IMR-90 (cell line): Measurements from ENCODE around the gene TREH. TPM values are rescaled to one million over a fixed set of nuclear protein-coding genes. Genes with fewer than 3 reads are reported as not detected.

Source experiments
- ATAC-seq: fragments of 200-7000 bp; cut with Tn5 transposase; 2 replicates; pipeline ENCODE4 v1.9.1; 2020; ENCODE audit warnings: low read depth, mild to moderate bottlenecking, moderate library complexity
- BruUV-seq: library from RNA; stranded (reverse); fragments of 400-500 nt; replicated peaks from 2 replicates; lab custom pipeline; 2021; lab: Mats Ljungman, UMichigan
- CTCF ChIA-PET: fragments of 300-600 bp; formaldehyde crosslinking; extraction: SDS; loops from one replicate; lab custom pipeline; 2021; ENCODE audit warnings: antibody characterized with exemption; lab: Yijun Ruan, JAX
- POLR2A ChIA-PET: fragments of 300-600 bp; sonication (Branson Sonifier 250); formaldehyde crosslinking; loops from one replicate; lab custom pipeline; 2022; ENCODE audit warnings: antibody characterized with exemption; ENCODE audit not compliant: unreplicated experiment; lab: Charles Lee
- DNase-seq: peaks from one replicate; pipeline ENCODE4 v3.0.0; 2013
- H2AFZ ChIP-seq: replicated peaks from 2 replicates; pipeline ENCODE3; 2013; ENCODE audit warnings: low read length, mild to moderate bottlenecking; ENCODE audit not compliant: poor library complexity
- H2AK5ac ChIP-seq: 2 replicates; pipeline ENCODE4 v1.6.1; 2013; ENCODE audit warnings: low read depth, low read length, inconsistent platforms
- H2AK9ac ChIP-seq: replicated peaks from 2 replicates; pipeline ENCODE3; 2013; ENCODE audit warnings: mild to moderate bottlenecking, low read depth, low read length, moderate library complexity; ENCODE audit not compliant: poor library complexity
- H2BK120ac ChIP-seq: 2 replicates; pipeline ENCODE4 v1.6.1; 2013; ENCODE audit warnings: low read depth, low read length, inconsistent platforms
- H2BK15ac ChIP-seq: 3 replicates; pipeline ENCODE4 v1.6.1; 2013; ENCODE audit warnings: low read depth, low read length, inconsistent platforms
- H2BK20ac ChIP-seq: 2 replicates; pipeline ENCODE4 v1.6.1; 2013; ENCODE audit warnings: low read depth, mild to moderate bottlenecking, inconsistent platforms, low read length, moderate library complexity
- H2BK5ac ChIP-seq: 2 replicates; pipeline ENCODE4 v1.6.1; 2013; ENCODE audit warnings: mild to moderate bottlenecking, low read depth, low read length, inconsistent platforms; ENCODE audit not compliant: poor library complexity, severe bottlenecking
- H3K14ac ChIP-seq: replicated peaks from 2 replicates; pipeline ENCODE4 v1.6.1; 2013; ENCODE audit warnings: low read depth, low read length, inconsistent platforms
- H3K18ac ChIP-seq: 2 replicates; pipeline ENCODE4 v1.6.1; 2013; ENCODE audit warnings: low read depth, low read length, control low read depth
- H3K23ac ChIP-seq: 2 replicates; pipeline ENCODE4 v1.6.1; 2013; ENCODE audit warnings: low read depth, low read length, inconsistent platforms
- H3K27ac ChIP-seq: 2 replicates; pipeline ENCODE4 v1.5.1; 2013; ENCODE audit warnings: mild to moderate bottlenecking, control low read depth, low read length; ENCODE audit not compliant: insufficient read depth
- H3K27me3 ChIP-seq: 2 replicates; pipeline ENCODE4 v1.6.1; 2013; ENCODE audit warnings: low read length; ENCODE audit not compliant: control insufficient read depth, insufficient read depth
- H3K36me3 ChIP-seq: 2 replicates; pipeline ENCODE4 v1.6.1; 2013; ENCODE audit warnings: low read length, mixed read lengths; ENCODE audit not compliant: control insufficient read depth, insufficient read depth
- H3K4ac ChIP-seq: 2 replicates; pipeline ENCODE4 v1.6.1; 2013; ENCODE audit warnings: low read depth, low read length, inconsistent platforms
- H3K4me1 ChIP-seq: 2 replicates; pipeline ENCODE4 v1.6.1; 2013; ENCODE audit warnings: low read length, mixed read lengths; ENCODE audit not compliant: control insufficient read depth, insufficient read depth
- H3K4me2 ChIP-seq: 2 replicates; pipeline ENCODE4 v1.6.1; 2013; ENCODE audit warnings: low read depth, mild to moderate bottlenecking, control low read depth, low read length, moderate library complexity
- H3K4me3 ChIP-seq: 2 replicates; pipeline ENCODE4 v1.5.1; 2013; ENCODE audit warnings: low read depth, mild to moderate bottlenecking, control low read depth, low read length, moderate library complexity; ENCODE audit not compliant: insufficient read depth
- H3K56ac ChIP-seq: 2 replicates; pipeline ENCODE4 v1.6.1; 2013; ENCODE audit warnings: low read length, inconsistent platforms; ENCODE audit not compliant: insufficient read depth; ENCODE audit errors: extremely low read depth
- H3K79me1 ChIP-seq, 2 experiments: 2 replicates each; pipeline ENCODE4 v1.6.1; 2013; ENCODE audit warnings: low read length in 2 of 2, inconsistent platforms in 1 of 2, low read depth in 1 of 2
- H3K9ac ChIP-seq: 2 replicates; pipeline ENCODE4 v1.6.1; 2013; ENCODE audit warnings: low read depth, low read length, control low read depth
- H3K9me1 ChIP-seq: 2 replicates; pipeline ENCODE4 v1.6.1; 2013; ENCODE audit warnings: low read length, inconsistent platforms; ENCODE audit not compliant: insufficient read depth
- H3K9me3 ChIP-seq: 2 replicates; pipeline ENCODE4 v1.6.1; 2013; ENCODE audit warnings: low read length; ENCODE audit not compliant: control insufficient read depth, insufficient read depth
- H4K20me1 ChIP-seq: 2 replicates; pipeline ENCODE4 v1.6.1; 2013; ENCODE audit warnings: low read length, inconsistent platforms; ENCODE audit not compliant: insufficient read depth
- H4K5ac ChIP-seq: 2 replicates; pipeline ENCODE4 v1.6.1; 2013; ENCODE audit warnings: mild to moderate bottlenecking, low read depth, low read length, control low read depth
- H4K8ac ChIP-seq, 2 experiments: 2 replicates each; pipeline ENCODE4 v1.6.1; 2013; ENCODE audit warnings: low read depth in 2 of 2, low read length in 2 of 2, control low read depth in 1 of 2, inconsistent platforms in 1 of 2
- H4K91ac ChIP-seq: 2 replicates; pipeline ENCODE4 v1.6.1; 2013; ENCODE audit warnings: low read depth, low read length, inconsistent platforms; ENCODE audit not compliant: insufficient read depth
- BHLHE40 ChIP-seq: fragments of 150-350 bp; IDR thresholded peaks from 2 replicates; pipeline ENCODE4 v1.6.1; 2016; ENCODE audit warnings: mild to moderate bottlenecking, low read depth, low read length
- CEBPB ChIP-seq: IDR thresholded peaks from 2 replicates; pipeline ENCODE4 v1.6.1; 2012; ENCODE audit warnings: low read depth, low read length, improper control_type of control experiment
- CHD1 ChIP-seq: IDR thresholded peaks from 2 replicates; pipeline ENCODE4 v1.6.1; 2012; ENCODE audit warnings: low read depth, low read length, improper control_type of control experiment
- FOS ChIP-seq: fragments of 150-350 bp; IDR thresholded peaks from 2 replicates; pipeline ENCODE4 v1.6.1; 2016; ENCODE audit warnings: low read depth, low read length
- MAFK ChIP-seq: IDR thresholded peaks from 2 replicates; pipeline ENCODE4 v1.6.1; 2012; ENCODE audit warnings: low read depth, low read length, improper control_type of control experiment
- MAZ ChIP-seq: IDR thresholded peaks from 2 replicates; pipeline ENCODE4 v1.6.1; 2012; ENCODE audit warnings: low read depth, mild to moderate bottlenecking, low read length, improper control_type of control experiment, moderate library complexity, borderline replicate concordance
- MXI1 ChIP-seq: IDR thresholded peaks from 2 replicates; pipeline ENCODE4 v1.6.1; 2012; ENCODE audit warnings: low read depth, mild to moderate bottlenecking, low read length, moderate library complexity, borderline replicate concordance
- NFE2L2 ChIP-seq: fragments of 150-350 bp; IDR thresholded peaks from 2 replicates; pipeline ENCODE4 v1.6.1; 2016; ENCODE audit warnings: low read depth, mild to moderate bottlenecking, low read length
- POLR2A ChIP-seq: IDR thresholded peaks from 2 replicates; pipeline ENCODE4 v1.6.1; 2012; ENCODE audit warnings: mild to moderate bottlenecking, low read depth, low read length
- RAD21 ChIP-seq: IDR thresholded peaks from 2 replicates; pipeline ENCODE4 v1.6.1; 2012; ENCODE audit warnings: low read length, improper control_type of control experiment
- RCOR1 ChIP-seq: IDR thresholded peaks from 2 replicates; pipeline ENCODE4 v1.6.1; 2012; ENCODE audit warnings: mild to moderate bottlenecking, low read length, improper control_type of control experiment; ENCODE audit not compliant: insufficient replicate concordance
- RFX5 ChIP-seq: IDR thresholded peaks from 2 replicates; pipeline ENCODE4 v1.8.0; 2012; ENCODE audit warnings: low read depth, mild to moderate bottlenecking, low read length, moderate library complexity
- SMC3 ChIP-seq: fragments of 150-350 bp; IDR thresholded peaks from 2 replicates; pipeline ENCODE4 v1.6.1; 2016; ENCODE audit warnings: low read depth, mild to moderate bottlenecking, antibody characterized with exemption, low read length, moderate library complexity
- WGBS, 2 experiments: methylation state at CpG; one replicate each; pipeline versions ENCODE4 v1.1.5 to v1.1.7; 2013; ENCODE audit warnings: missing lambda C conversion rate in 2 of 2; ENCODE audit not compliant: insufficient read length in 1 of 2; ENCODE audit errors: extremely low coverage in 2 of 2; 5-methylcytosine and 5-hydroxymethylcytosine counted together
- dilution Hi-C: fragments of 300-500 bp; cut with HindIII; formaldehyde crosslinking; loops from one replicate; pipeline ENCODE4 v1.14.3; 2018; ENCODE audit warnings: low sequenced_read_pairs; ENCODE audit not compliant: unreplicated experiment
- in situ Hi-C: fragments of 300-500 bp; cut with MboI; formaldehyde crosslinking; loops from 3 replicates; pipeline ENCODE4 v1.14.3; 2019; ENCODE audit warnings: low sequenced_read_pairs, inconsistent platforms, mixed read lengths
- intact Hi-C: fragments of 100-400 bp; cut with micrococcal nuclease; formaldehyde crosslinking; loops from 2 replicates; pipeline ENCODE4 v1.10.0; 2022
- polyA plus RNA-seq, 3 experiments: library from polyadenylated mRNA; depleted of rRNA; stranded (reverse); fragments of >200 nt; gene quantifications; 2 replicates each; pipeline ENCODE4 v1.2.3, GENCODE V29; 2012; ENCODE audit warnings: low replicate concordance in 1 of 3
- total RNA-seq: library from RNA; depleted of rRNA; stranded (reverse); fragments of >200 nt; gene quantifications from 2 replicates; pipeline ENCODE4 v1.2.3, GENCODE V29; 2012
- TF ChIP-seq, protein P1 (sequence below): fragments of 150-350 bp; IDR thresholded peaks from 2 replicates; pipeline ENCODE4 v1.6.1; 2017; ENCODE audit warnings: mild to moderate bottlenecking, antibody characterized with exemption, low read length, low read depth
- TF ChIP-seq, protein P2 (sequence below): conservative IDR thresholded peaks from 2 replicates; pipeline ENCODE4 v1.5.1; 2012; ENCODE audit warnings: mild to moderate bottlenecking, low read depth, low read length, improper control_type of control experiment
- TF ChIP-seq, protein P3 (sequence below): fragments of 150-350 bp; IDR thresholded peaks from 2 replicates; pipeline ENCODE4 v1.6.1; 2016; ENCODE audit warnings: low read depth, mild to moderate bottlenecking, low read length, moderate library complexity, borderline replicate concordance

TREH gene
- total and polyA plus RNA-seq, 2 of the 4 experiments (the other 2 are of a cell fraction) = not detected

DNA sequence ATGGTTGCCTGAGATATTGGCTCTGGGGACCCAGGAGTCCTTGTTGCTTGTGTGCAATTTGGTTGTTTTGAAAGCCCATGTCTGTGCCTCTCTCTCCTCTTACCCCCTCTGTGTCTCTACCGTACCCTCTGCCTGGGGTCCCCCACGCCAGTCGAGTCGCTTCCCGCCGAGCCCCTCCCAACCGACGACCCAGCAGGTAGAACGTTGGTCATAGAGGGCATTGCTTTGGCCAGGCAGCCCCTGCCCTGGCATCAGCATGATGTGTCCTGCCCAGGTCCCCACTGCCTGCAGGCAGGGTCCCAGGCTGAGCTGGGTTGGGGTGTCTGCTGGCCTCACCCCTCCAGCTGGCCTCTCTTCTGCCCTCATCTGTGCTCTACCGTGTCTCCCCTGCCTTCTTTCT, 35.0 kb downstream of the TREH start:
- Histone ChIP-seq H4K5ac (no peak overlapping the region), H2BK120ac (no peak overlapping the region), H3K23ac (no peak overlapping the region), H3K9me1 (no peaks in the 10 kb centered on the region; the same call in 1 of the 2 replicates), H3K27me3 (no peaks in the 10 kb centered on the region), H2AK5ac (no peak overlapping the region), H3K4me2 (no peak overlapping the region), H4K20me1 (peaks cover 39% of the 10 kb centered on the region; the same call in 1 of the 2 replicates), H3K56ac (no peak overlapping the region), H3K9ac (no peak overlapping the region), H4K8ac (no peak overlapping the region), H3K9me3 (no peaks in the 10 kb centered on the region), H3K14ac (no peak overlapping the region), H2AFZ (no peak overlapping the region), H3K36me3 (peaks cover 82% of the 10 kb centered on the region), H3K4me3 (no peak overlapping the region), H3K18ac (no peak overlapping the region), H3K4me1 (0 out of 2 replicates have a peak, but pooled peaks cover 1% of the 10 kb centered on the region), H2BK20ac (no peak overlapping the region), H3K79me1 (peaks cover 43 to 74% of the 10 kb centered on the region in 2 experiments), H3K27ac (no peak overlapping the region), H4K91ac (no peak overlapping the region), H3K4ac (no peak overlapping the region), H2BK5ac (no peak overlapping the region), H2AK9ac (no peak overlapping the region), H2BK15ac (no peak overlapping the region)
- POLR2A ChIA-PET = no interaction called here
- CTCF ChIA-PET = no interaction called here
- TF ChIP-seq BHLHE40 (no peak), RCOR1 (no peak), SMC3 (no peak), RAD21 (no peak), CEBPB (no peak), MXI1 (no peak), POLR2A (no peak), NFE2L2 (no peak), RFX5 (no peak), FOS (no peak), MAZ (no peak), CHD1 (no peak), MAFK (no peak)
- TF ChIP-seq, protein P1, sequence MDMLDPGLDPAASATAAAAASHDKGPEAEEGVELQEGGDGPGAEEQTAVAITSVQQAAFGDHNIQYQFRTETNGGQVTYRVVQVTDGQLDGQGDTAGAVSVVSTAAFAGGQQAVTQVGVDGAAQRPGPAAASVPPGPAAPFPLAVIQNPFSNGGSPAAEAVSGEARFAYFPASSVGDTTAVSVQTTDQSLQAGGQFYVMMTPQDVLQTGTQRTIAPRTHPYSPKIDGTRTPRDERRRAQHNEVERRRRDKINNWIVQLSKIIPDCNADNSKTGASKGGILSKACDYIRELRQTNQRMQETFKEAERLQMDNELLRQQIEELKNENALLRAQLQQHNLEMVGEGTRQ = no peak
- TF ChIP-seq, protein P2, sequence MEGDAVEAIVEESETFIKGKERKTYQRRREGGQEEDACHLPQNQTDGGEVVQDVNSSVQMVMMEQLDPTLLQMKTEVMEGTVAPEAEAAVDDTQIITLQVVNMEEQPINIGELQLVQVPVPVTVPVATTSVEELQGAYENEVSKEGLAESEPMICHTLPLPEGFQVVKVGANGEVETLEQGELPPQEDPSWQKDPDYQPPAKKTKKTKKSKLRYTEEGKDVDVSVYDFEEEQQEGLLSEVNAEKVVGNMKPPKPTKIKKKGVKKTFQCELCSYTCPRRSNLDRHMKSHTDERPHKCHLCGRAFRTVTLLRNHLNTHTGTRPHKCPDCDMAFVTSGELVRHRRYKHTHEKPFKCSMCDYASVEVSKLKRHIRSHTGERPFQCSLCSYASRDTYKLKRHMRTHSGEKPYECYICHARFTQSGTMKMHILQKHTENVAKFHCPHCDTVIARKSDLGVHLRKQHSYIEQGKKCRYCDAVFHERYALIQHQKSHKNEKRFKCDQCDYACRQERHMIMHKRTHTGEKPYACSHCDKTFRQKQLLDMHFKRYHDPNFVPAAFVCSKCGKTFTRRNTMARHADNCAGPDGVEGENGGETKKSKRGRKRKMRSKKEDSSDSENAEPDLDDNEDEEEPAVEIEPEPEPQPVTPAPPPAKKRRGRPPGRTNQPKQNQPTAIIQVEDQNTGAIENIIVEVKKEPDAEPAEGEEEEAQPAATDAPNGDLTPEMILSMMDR = no peak
- TF ChIP-seq, protein P3, sequence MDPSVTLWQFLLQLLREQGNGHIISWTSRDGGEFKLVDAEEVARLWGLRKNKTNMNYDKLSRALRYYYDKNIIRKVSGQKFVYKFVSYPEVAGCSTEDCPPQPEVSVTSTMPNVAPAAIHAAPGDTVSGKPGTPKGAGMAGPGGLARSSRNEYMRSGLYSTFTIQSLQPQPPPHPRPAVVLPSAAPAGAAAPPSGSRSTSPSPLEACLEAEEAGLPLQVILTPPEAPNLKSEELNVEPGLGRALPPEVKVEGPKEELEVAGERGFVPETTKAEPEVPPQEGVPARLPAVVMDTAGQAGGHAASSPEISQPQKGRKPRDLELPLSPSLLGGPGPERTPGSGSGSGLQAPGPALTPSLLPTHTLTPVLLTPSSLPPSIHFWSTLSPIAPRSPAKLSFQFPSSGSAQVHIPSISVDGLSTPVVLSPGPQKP = no peak
- intact Hi-C loops = no loop called here
- BruUV-seq = no TSS peak
- in situ Hi-C loops = no loop called here
- WGBS, 2 experiments = 96% methylated on average over 8 of the region's 10 CpGs; no CpG with 5 or more reads in 1 of the 2 experiments
- ATAC-seq = no peak
- dilution Hi-C loops = no loop called here
- DNase-seq = no peak
